Measurements from ENCODE around the gene KIDINS220.

KIDINS220 gene

GRCh38 chr2:8853426-8853825 is 16.0 kb upstream of the KIDINS220 start:
- no peak for DNase-seq (ENCODE audit: extremely low read depth in 1 of 2, low read depth in 1 of 2)

- no peak for DNase-seq (ENCODE audit: extremely low read depth in 1 of 2, low read depth in 1 of 2)
Measured at GRCh38 chr2:8851811-8852560, 14.6 kb upstream of the KIDINS220 start.

- no peak for DNase-seq (ENCODE audit: extremely low read depth in 1 of 2, low read depth in 1 of 2)
Measured at GRCh38 chr2:8850845-8851487, 13.6 kb upstream of the KIDINS220 start.

GRCh38 chr2:8849327-8849726 is 11.9 kb upstream of the KIDINS220 start:
- no peak for DNase-seq (ENCODE audit: extremely low read depth in 1 of 2, low read depth in 1 of 2)

- DNase-seq (ENCODE audit: extremely low read depth in 1 of 2, low read depth in 1 of 2), result no peak
Measured at GRCh38 chr2:8848328-8849100, 11.1 kb upstream of the KIDINS220 start.

GRCh38 chr2:8847400-8847799 is 10.0 kb upstream of the KIDINS220 start:
- no peak for DNase-seq (ENCODE audit: extremely low read depth in 1 of 2, low read depth in 1 of 2)

- no peak for DNase-seq (ENCODE audit: extremely low read depth in 1 of 2, low read depth in 1 of 2)
Measured at GRCh38 chr2:8841932-8842331, 4.5 kb upstream of the KIDINS220 start.

GRCh38 chr2:8840475-8841091 is 3.2 kb upstream of the KIDINS220 start:
- no peak for DNase-seq (ENCODE audit: extremely low read depth in 1 of 2, low read depth in 1 of 2)

- no peak for DNase-seq (ENCODE audit: extremely low read depth in 1 of 2, low read depth in 1 of 2)
Measured at GRCh38 chr2:8839189-8839965, 2.0 kb upstream of the KIDINS220 start.

GRCh38 chr2:8837795-8838140 is 355 bp upstream of the KIDINS220 start:
- no peak for DNase-seq (ENCODE audit: extremely low read depth in 1 of 2, low read depth in 1 of 2)

- DNase-seq (ENCODE audit: extremely low read depth in 1 of 2, low read depth in 1 of 2), result no peak
Measured at GRCh38 chr2:8835279-8835678, 2.1 kb downstream of the KIDINS220 start.

GRCh38 chr2:8833853-8834252 is 3.6 kb downstream of the KIDINS220 start:
- no peak for DNase-seq (ENCODE audit: extremely low read depth in 1 of 2, low read depth in 1 of 2)

GRCh38 chr2:8831516-8831915 is 5.9 kb downstream of the KIDINS220 start:
- no peak for DNase-seq (ENCODE audit: extremely low read depth in 1 of 2, low read depth in 1 of 2)

- no peak for DNase-seq (ENCODE audit: extremely low read depth in 1 of 2, low read depth in 1 of 2)
Measured at GRCh38 chr2:8827729-8828128, 9.7 kb downstream of the KIDINS220 start.

- no peak for DNase-seq (ENCODE audit: extremely low read depth in 1 of 2, low read depth in 1 of 2)
Measured at GRCh38 chr2:8822218-8822617, 15.2 kb downstream of the KIDINS220 start.

- DNase-seq (ENCODE audit: extremely low read depth in 1 of 2, low read depth in 1 of 2), result no peak
Measured at GRCh38 chr2:8821276-8822217, 15.9 kb downstream of the KIDINS220 start.

GRCh38 chr2:8819948-8820347 is 17.5 kb downstream of the KIDINS220 start:
- DNase-seq (ENCODE audit: extremely low read depth in 1 of 2, low read depth in 1 of 2), result no peak

GRCh38 chr2:8819194-8819593 is 18.2 kb downstream of the KIDINS220 start:
- DNase-seq (ENCODE audit: extremely low read depth in 1 of 2, low read depth in 1 of 2), result no peak

- DNase-seq (ENCODE audit: extremely low read depth in 1 of 2, low read depth in 1 of 2), result no peak
Measured at GRCh38 chr2:8817221-8817620, 20.2 kb downstream of the KIDINS220 start.
